ENCODE results near the gene CD3G. TPM values are rescaled to one million over a fixed set of nuclear protein-coding genes. Genes with fewer than 3 reads are reported as not detected.

The CD3G gene
- total RNA-seq, 1 experiment from 2014 or later: 158 TPM

- H3K4me1 ChIP-seq (ENCODE audit: low read length): peaks cover 78% of the 10 kb centered on the region
- H3K4me3 ChIP-seq (ENCODE audit: low read length): peak overlapping the region; percentile 44
- no peaks in the 10 kb centered on the region for H3K9me3 ChIP-seq (ENCODE audit: low read length)
- DNase-seq: peak; percentile 70
- H3K27ac ChIP-seq (ENCODE audit: low read length): peak overlapping the region; percentile 100
- H3K79me2 ChIP-seq (ENCODE audit: low read length): no peaks in the 10 kb centered on the region
- H3K9me2 ChIP-seq (replicated peaks; ENCODE audit: insufficient read depth, low read length): no peaks in the 10 kb centered on the region
- no peak overlapping the region for H2AFZ ChIP-seq (ENCODE audit: low read length)
- H3K4me2 ChIP-seq (ENCODE audit: low read depth, low read length, poor library complexity, severe bottlenecking): peak overlapping the region; percentile 66
- no peaks in the 10 kb centered on the region for H3K27me3 ChIP-seq (ENCODE audit: low read length)
- peak overlapping the region; percentile 52 for H3K9ac ChIP-seq (ENCODE audit: low read length)
- H3K36me3 ChIP-seq (ENCODE audit: insufficient read depth, low read length): no peaks in the 10 kb centered on the region
- H4K20me1 ChIP-seq (ENCODE audit: insufficient read depth, low read depth, low read length): no peaks in the 10 kb centered on the region
Observed at GRCh38 chr11:118318581-118319336, 25.4 kb upstream of the CD3G start.

GRCh38 chr11:118319337-118319707 lies 24.8 kb upstream of the CD3G start:
- Histone ChIP-seq H3K4me1 (ENCODE audit: low read length) (peaks cover 72% of the 10 kb centered on the region), H3K27me3 (ENCODE audit: low read length) (no peaks in the 10 kb centered on the region), H3K9ac (ENCODE audit: low read length) (peak overlapping the region; percentile 52), H3K9me3 (ENCODE audit: low read length) (no peaks in the 10 kb centered on the region), H4K20me1 (ENCODE audit: insufficient read depth, low read depth, low read length) (no peaks in the 10 kb centered on the region), H3K9me2 (replicated peaks; ENCODE audit: insufficient read depth, low read length) (no peaks in the 10 kb centered on the region), H3K27ac (ENCODE audit: low read length) (peak overlapping the region; percentile 100), H3K79me2 (ENCODE audit: low read length) (no peaks in the 10 kb centered on the region), H2AFZ (ENCODE audit: low read length) (peak overlapping the region; percentile 43; the same call in 1 of the 2 replicates), H3K36me3 (ENCODE audit: insufficient read depth, low read length) (no peaks in the 10 kb centered on the region), H3K4me3 (ENCODE audit: low read length) (peak overlapping the region; percentile 44), H3K4me2 (ENCODE audit: low read depth, low read length, poor library complexity, severe bottlenecking) (peak overlapping the region; percentile 66)
- DNase-seq: peak; percentile 60

GRCh38 chr11:118320515-118320914 lies 23.6 kb upstream of the CD3G start:
- peak overlapping the region; percentile 100 for H3K27ac ChIP-seq (ENCODE audit: low read length)
- no peaks in the 10 kb centered on the region for H3K79me2 ChIP-seq (ENCODE audit: low read length)

GRCh38 chr11:118321386-118322082 lies 22.6 kb upstream of the CD3G start:
- H3K4me1 ChIP-seq (ENCODE audit: low read length): peaks cover 52% of the 10 kb centered on the region
- no peak overlapping the region for H2AFZ ChIP-seq (ENCODE audit: low read length)
- no peaks in the 10 kb centered on the region for H3K9me2 ChIP-seq (replicated peaks; ENCODE audit: insufficient read depth, low read length)
- H3K4me3 ChIP-seq (ENCODE audit: low read length): no peak overlapping the region
- peak; percentile 53 for DNase-seq
- H3K4me2 ChIP-seq (ENCODE audit: low read depth, low read length, poor library complexity, severe bottlenecking): no peak overlapping the region
- H3K36me3 ChIP-seq (ENCODE audit: insufficient read depth, low read length): no peaks in the 10 kb centered on the region
- no peak overlapping the region; the same call in 1 of the 2 replicates for H3K9ac ChIP-seq (ENCODE audit: low read length)
- H4K20me1 ChIP-seq (ENCODE audit: insufficient read depth, low read depth, low read length): no peaks in the 10 kb centered on the region
- no peaks in the 10 kb centered on the region for H3K27me3 ChIP-seq (ENCODE audit: low read length)
- H3K27ac ChIP-seq (ENCODE audit: low read length): peak overlapping the region; percentile 100
- H3K79me2 ChIP-seq (ENCODE audit: low read length): no peaks in the 10 kb centered on the region
- H3K9me3 ChIP-seq (ENCODE audit: low read length): no peaks in the 10 kb centered on the region

More at GRCh38 chr11:118320515-118320914, 23.6 kb upstream of the CD3G start:
- Histone ChIP-seq H2AFZ (ENCODE audit: low read length) (no peak overlapping the region), H3K9me3 (ENCODE audit: low read length) (no peaks in the 10 kb centered on the region), H3K4me2 (ENCODE audit: low read depth, low read length, poor library complexity, severe bottlenecking) (no peak overlapping the region), H3K27me3 (ENCODE audit: low read length) (no peaks in the 10 kb centered on the region), H4K20me1 (ENCODE audit: insufficient read depth, low read depth, low read length) (no peaks in the 10 kb centered on the region), H3K4me1 (ENCODE audit: low read length) (peaks cover 61% of the 10 kb centered on the region), H3K36me3 (ENCODE audit: insufficient read depth, low read length) (no peaks in the 10 kb centered on the region), H3K9me2 (replicated peaks; ENCODE audit: insufficient read depth, low read length) (no peaks in the 10 kb centered on the region), H3K4me3 (ENCODE audit: low read length) (no peak overlapping the region), H3K9ac (ENCODE audit: low read length) (no peak overlapping the region)
- no peak for DNase-seq

GRCh38 chr11:118322721-118323120 lies 21.4 kb upstream of the CD3G start:
- Histone ChIP-seq H3K4me2 (ENCODE audit: low read depth, low read length, poor library complexity, severe bottlenecking) (no peak overlapping the region), H3K36me3 (ENCODE audit: insufficient read depth, low read length) (no peaks in the 10 kb centered on the region), H2AFZ (ENCODE audit: low read length) (no peak overlapping the region), H3K4me1 (ENCODE audit: low read length) (peaks cover 42% of the 10 kb centered on the region), H4K20me1 (ENCODE audit: insufficient read depth, low read depth, low read length) (no peaks in the 10 kb centered on the region), H3K79me2 (ENCODE audit: low read length) (no peaks in the 10 kb centered on the region), H3K4me3 (ENCODE audit: low read length) (no peak overlapping the region), H3K9me3 (ENCODE audit: low read length) (no peaks in the 10 kb centered on the region), H3K9ac (ENCODE audit: low read length) (no peak overlapping the region), H3K27me3 (ENCODE audit: low read length) (no peaks in the 10 kb centered on the region), H3K27ac (ENCODE audit: low read length) (no peak overlapping the region), H3K9me2 (replicated peaks; ENCODE audit: insufficient read depth, low read length) (no peaks in the 10 kb centered on the region)
- DNase-seq: no peak

- no peaks in the 10 kb centered on the region for H4K20me1 ChIP-seq (ENCODE audit: insufficient read depth, low read depth, low read length)
- H3K4me1 ChIP-seq (ENCODE audit: low read length): peaks cover 16% of the 10 kb centered on the region
- no peak overlapping the region for H3K4me2 ChIP-seq (ENCODE audit: low read depth, low read length, poor library complexity, severe bottlenecking)
- no peaks in the 10 kb centered on the region for H3K36me3 ChIP-seq (ENCODE audit: insufficient read depth, low read length)
- no peak overlapping the region for H2AFZ ChIP-seq (ENCODE audit: low read length)
- H3K4me3 ChIP-seq (ENCODE audit: low read length): no peak overlapping the region
- DNase-seq: no peak
- H3K9me2 ChIP-seq (replicated peaks; ENCODE audit: insufficient read depth, low read length): no peaks in the 10 kb centered on the region
- no peaks in the 10 kb centered on the region for H3K9me3 ChIP-seq (ENCODE audit: low read length)
- H3K27ac ChIP-seq (ENCODE audit: low read length): no peak overlapping the region
- no peaks in the 10 kb centered on the region for H3K27me3 ChIP-seq (ENCODE audit: low read length)
- H3K79me2 ChIP-seq (ENCODE audit: low read length): no peaks in the 10 kb centered on the region
- no peak overlapping the region for H3K9ac ChIP-seq (ENCODE audit: low read length)
Observed at GRCh38 chr11:118325283-118325682, 18.9 kb upstream of the CD3G start.

GRCh38 chr11:118328745-118329144 lies 15.4 kb upstream of the CD3G start:
- no peak overlapping the region for H3K9ac ChIP-seq (ENCODE audit: low read length)
- no peaks in the 10 kb centered on the region for H4K20me1 ChIP-seq (ENCODE audit: insufficient read depth, low read depth, low read length)
- no peak overlapping the region for H3K4me3 ChIP-seq (ENCODE audit: low read length)
- H3K9me2 ChIP-seq (replicated peaks; ENCODE audit: insufficient read depth, low read length): no peaks in the 10 kb centered on the region; the same call in 1 of the 2 replicates
- DNase-seq: no peak
- no peaks in the 10 kb centered on the region for H3K9me3 ChIP-seq (ENCODE audit: low read length)
- no peak overlapping the region for H2AFZ ChIP-seq (ENCODE audit: low read length)
- no peak overlapping the region for H3K27ac ChIP-seq (ENCODE audit: low read length)
- no peaks in the 10 kb centered on the region for H3K4me1 ChIP-seq (ENCODE audit: low read length)
- H3K4me2 ChIP-seq (ENCODE audit: low read depth, low read length, poor library complexity, severe bottlenecking): no peak overlapping the region
- H3K79me2 ChIP-seq (ENCODE audit: low read length): no peaks in the 10 kb centered on the region
- H3K36me3 ChIP-seq (ENCODE audit: insufficient read depth, low read length): no peaks in the 10 kb centered on the region
- no peaks in the 10 kb centered on the region for H3K27me3 ChIP-seq (ENCODE audit: low read length)

GRCh38 chr11:118334745-118335144 lies 9.4 kb upstream of the CD3G start:
- peak; percentile 27 for DNase-seq
- Histone ChIP-seq H3K4me2 (ENCODE audit: low read depth, low read length, poor library complexity, severe bottlenecking) (no peak overlapping the region), H3K9me2 (replicated peaks; ENCODE audit: insufficient read depth, low read length) (no peaks in the 10 kb centered on the region; the same call in 1 of the 2 replicates), H3K4me1 (ENCODE audit: low read length) (peaks cover under 1% of the 10 kb centered on the region), H3K9ac (ENCODE audit: low read length) (no peak overlapping the region), H3K4me3 (ENCODE audit: low read length) (no peak overlapping the region), H3K27ac (ENCODE audit: low read length) (no peak overlapping the region), H3K79me2 (ENCODE audit: low read length) (no peaks in the 10 kb centered on the region), H3K36me3 (ENCODE audit: insufficient read depth, low read length) (no peaks in the 10 kb centered on the region), H4K20me1 (ENCODE audit: insufficient read depth, low read depth, low read length) (no peaks in the 10 kb centered on the region), H3K9me3 (ENCODE audit: low read length) (no peaks in the 10 kb centered on the region), H2AFZ (ENCODE audit: low read length) (no peak overlapping the region), H3K27me3 (ENCODE audit: low read length) (no peaks in the 10 kb centered on the region)
